ENCODE data around the gene MLLT6. TPM values are rescaled to one million over a fixed set of nuclear protein-coding genes. Genes with fewer than 3 reads are reported as not detected.

The MLLT6 gene
- total RNA-seq, 4 donors from 2014 or later = 68.7 to 272 (median 100) TPM

DNA sequence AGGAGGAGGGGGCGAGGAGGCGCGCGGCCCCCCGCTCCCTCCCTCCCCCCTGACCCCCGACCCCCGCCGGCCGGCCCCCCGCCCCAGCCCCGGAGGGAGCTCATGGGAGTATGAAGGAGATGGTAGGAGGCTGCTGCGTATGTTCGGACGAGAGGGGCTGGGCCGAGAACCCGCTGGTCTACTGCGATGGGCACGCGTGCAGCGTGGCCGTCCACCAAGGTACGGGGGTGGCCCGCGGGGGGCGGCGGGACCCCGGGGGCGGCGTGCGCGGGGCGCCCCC is 390 bp downstream of the MLLT6 start:
- H3K36me3 ChIP-seq = no peaks in the 10 kb centered on the region
- TF ChIP-seq POLR2A (IDR thresholded peaks at IDR 0.05) = no peak
- TF ChIP-seq, protein P1, sequence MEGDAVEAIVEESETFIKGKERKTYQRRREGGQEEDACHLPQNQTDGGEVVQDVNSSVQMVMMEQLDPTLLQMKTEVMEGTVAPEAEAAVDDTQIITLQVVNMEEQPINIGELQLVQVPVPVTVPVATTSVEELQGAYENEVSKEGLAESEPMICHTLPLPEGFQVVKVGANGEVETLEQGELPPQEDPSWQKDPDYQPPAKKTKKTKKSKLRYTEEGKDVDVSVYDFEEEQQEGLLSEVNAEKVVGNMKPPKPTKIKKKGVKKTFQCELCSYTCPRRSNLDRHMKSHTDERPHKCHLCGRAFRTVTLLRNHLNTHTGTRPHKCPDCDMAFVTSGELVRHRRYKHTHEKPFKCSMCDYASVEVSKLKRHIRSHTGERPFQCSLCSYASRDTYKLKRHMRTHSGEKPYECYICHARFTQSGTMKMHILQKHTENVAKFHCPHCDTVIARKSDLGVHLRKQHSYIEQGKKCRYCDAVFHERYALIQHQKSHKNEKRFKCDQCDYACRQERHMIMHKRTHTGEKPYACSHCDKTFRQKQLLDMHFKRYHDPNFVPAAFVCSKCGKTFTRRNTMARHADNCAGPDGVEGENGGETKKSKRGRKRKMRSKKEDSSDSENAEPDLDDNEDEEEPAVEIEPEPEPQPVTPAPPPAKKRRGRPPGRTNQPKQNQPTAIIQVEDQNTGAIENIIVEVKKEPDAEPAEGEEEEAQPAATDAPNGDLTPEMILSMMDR (IDR thresholded peaks at IDR 0.05) = no peak
- no peak for TF ChIP-seq POLR2AphosphoS5 (IDR thresholded peaks at IDR 0.05)
- no peak for TF ChIP-seq EP300 (IDR thresholded peaks at IDR 0.05; ENCODE audit: low read depth)
- peak overlapping the region; percentile 99 for H3K27ac ChIP-seq
- intact Hi-C loops (cut with DNase I; ENCODE audit: low total_unique reads) = no loop called here
- H3K4me3 ChIP-seq = peak overlapping the region; percentile 91 to 95 (median 94)
- H3K9me3 ChIP-seq = no peaks in the 10 kb centered on the region
- in situ Hi-C loops (cut with MboI; ENCODE audit: low pct_ligation_motif_present in 1 of 4, low pct_unique_long_range_greater_than_20kb in 1 of 4, low sequenced_read_pairs in 3 of 4) = no loop called here
- H3K4me1 ChIP-seq = peaks cover 14 to 41% (median 28%) of the 10 kb centered on the region in 4 donors
- DNase-seq = no peak
- WGBS, 2 donors (ENCODE audit: low coverage in 1 of 2) = 1% methylated on average over 24 of the region's 32 CpGs; no CpG with 5 or more reads in 1 of the 2 donors
- no peaks in the 10 kb centered on the region for H3K27me3 ChIP-seq

- no peaks in the 10 kb centered on the region for H3K9me3 ChIP-seq
- H3K4me3 ChIP-seq = peak overlapping the region; percentile 91 to 95 (median 94)
- peak; percentile 50 for DNase-seq
- TF ChIP-seq, protein P1 (IDR thresholded peaks at IDR 0.05) = no peak
- TF ChIP-seq POLR2AphosphoS5 (IDR thresholded peaks at IDR 0.05) (no peak), POLR2A (IDR thresholded peaks at IDR 0.05) (no peak), EP300 (IDR thresholded peaks at IDR 0.05; ENCODE audit: low read depth) (no peak)
- no peaks in the 10 kb centered on the region for H3K36me3 ChIP-seq
- intact Hi-C loops (cut with DNase I; ENCODE audit: low total_unique reads) = no loop called here
- H3K27me3 ChIP-seq = no peaks in the 10 kb centered on the region
- peak overlapping the region; percentile 99 for H3K27ac ChIP-seq
- H3K4me1 ChIP-seq = peaks cover 13 to 40% (median 27%) of the 10 kb centered on the region in 4 donors
- WGBS, 2 donors (ENCODE audit: low coverage in 1 of 2) = 0 to 1% methylated on average over 5 to 33 of the region's 38 CpGs
- in situ Hi-C loops (cut with MboI; ENCODE audit: low pct_ligation_motif_present in 1 of 4, low pct_unique_long_range_greater_than_20kb in 1 of 4, low sequenced_read_pairs in 3 of 4) = no loop called here
These were observed 881 bp downstream of the MLLT6 start for GRCh38 chr17:38705803-38706504.

- 5 to 7% methylated on average over 3 to 20 of the region's 20 CpGs for whole genome bisulfite sequencing, 2 donors (ENCODE audit: low coverage in 1 of 2)
- Histone ChIP-seq H3K27me3 (no peaks in the 10 kb centered on the region), H3K27ac (peak overlapping the region; percentile 99), H3K36me3 (no peaks in the 10 kb centered on the region), H3K4me1 (peaks cover 6 to 33% (median 19%) of the 10 kb centered on the region in 4 donors), H3K9me3 (no peaks in the 10 kb centered on the region), H3K4me3 (peak overlapping the region; percentile 91 to 95 (median 94))
- in situ Hi-C loops (cut with MboI; ENCODE audit: low pct_ligation_motif_present in 1 of 4, low pct_unique_long_range_greater_than_20kb in 1 of 4, low sequenced_read_pairs in 3 of 4) (no loop called here), intact Hi-C loops (cut with DNase I; ENCODE audit: low total_unique reads) (no loop called here)
- no peak for DNase-seq
- TF ChIP-seq EP300 (IDR thresholded peaks at IDR 0.05; ENCODE audit: low read depth) (no peak), POLR2AphosphoS5 (IDR thresholded peaks at IDR 0.05) (no peak), POLR2A (IDR thresholded peaks at IDR 0.05) (no peak)
- TF ChIP-seq, protein P1 (IDR thresholded peaks at IDR 0.05) = no peak
These were observed 1.6 kb downstream of the MLLT6 start for GRCh38 chr17:38706505-38707216.

- peaks cover 0 to 9% (median 0%) of the 10 kb centered on the region in 4 donors for H3K36me3 ChIP-seq
- no peaks in the 10 kb centered on the region for H3K9me3 ChIP-seq
- no peaks in the 10 kb centered on the region for H3K27me3 ChIP-seq
- WGBS, 2 donors (ENCODE audit: low coverage in 1 of 2) = 86 to 93% methylated on average over 6 to 21 of the region's 21 CpGs
- peaks cover 5 to 27% (median 18%) of the 10 kb centered on the region in 4 donors for H3K4me1 ChIP-seq
- H3K27ac ChIP-seq = no peak overlapping the region
- no peak for DNase-seq
- intact Hi-C loops (cut with DNase I; ENCODE audit: low total_unique reads) = no loop called here
- in situ Hi-C loops (cut with MboI; ENCODE audit: low pct_ligation_motif_present in 1 of 4, low pct_unique_long_range_greater_than_20kb in 1 of 4, low sequenced_read_pairs in 3 of 4) = no loop called here
- TF ChIP-seq POLR2A (IDR thresholded peaks at IDR 0.05) (no peak), EP300 (IDR thresholded peaks at IDR 0.05; ENCODE audit: low read depth) (no peak), POLR2AphosphoS5 (IDR thresholded peaks at IDR 0.05) (no peak)
- TF ChIP-seq, protein P1 (IDR thresholded peaks at IDR 0.05) = no peak
- H3K4me3 ChIP-seq = no peak overlapping the region
These were observed 2.7 kb downstream of the MLLT6 start for GRCh38 chr17:38707678-38708351.
